ENCODE measurements around the gene PDC. TPM values are rescaled to one million over a fixed set of nuclear protein-coding genes. Genes with fewer than 3 reads are reported as not detected.

PDC gene
- total and polyA plus RNA-seq, 10 of the 15 experiments (the other 5 are each of a cell fraction or from before 2014, with no cell fraction given) = 0.11 TPM; not detected in 9

DNA sequence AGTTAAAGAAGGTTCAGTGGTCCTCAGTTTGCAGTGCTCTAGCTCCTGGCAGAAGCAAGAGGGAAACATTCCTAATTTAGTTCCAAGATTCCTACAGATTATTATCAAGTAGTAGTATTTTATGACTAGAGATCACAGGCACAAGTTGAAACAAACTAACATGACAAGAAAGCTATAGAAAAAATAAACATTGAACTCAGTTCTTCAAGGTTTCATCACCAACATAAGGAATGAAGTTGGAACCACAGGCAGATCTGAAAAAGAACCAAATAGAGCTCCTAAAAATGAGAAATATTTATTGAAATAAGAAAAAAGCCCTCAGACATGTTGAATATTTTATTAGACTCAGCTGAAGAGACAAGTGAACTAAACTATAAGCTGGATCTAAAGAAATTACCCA is 40.6 kb downstream of the PDC start (continued):
- TF ChIP-seq USF2 (IDR thresholded peaks at IDR 0.05; ENCODE audit: borderline replicate concordance, low read depth, low read length) (no peak), STAT1 (conservative IDR thresholded peaks at IDR 0.05) (no peak), CHD4 (IDR thresholded peaks at IDR 0.05) (no peak)
- TF ChIP-seq, protein P1, sequence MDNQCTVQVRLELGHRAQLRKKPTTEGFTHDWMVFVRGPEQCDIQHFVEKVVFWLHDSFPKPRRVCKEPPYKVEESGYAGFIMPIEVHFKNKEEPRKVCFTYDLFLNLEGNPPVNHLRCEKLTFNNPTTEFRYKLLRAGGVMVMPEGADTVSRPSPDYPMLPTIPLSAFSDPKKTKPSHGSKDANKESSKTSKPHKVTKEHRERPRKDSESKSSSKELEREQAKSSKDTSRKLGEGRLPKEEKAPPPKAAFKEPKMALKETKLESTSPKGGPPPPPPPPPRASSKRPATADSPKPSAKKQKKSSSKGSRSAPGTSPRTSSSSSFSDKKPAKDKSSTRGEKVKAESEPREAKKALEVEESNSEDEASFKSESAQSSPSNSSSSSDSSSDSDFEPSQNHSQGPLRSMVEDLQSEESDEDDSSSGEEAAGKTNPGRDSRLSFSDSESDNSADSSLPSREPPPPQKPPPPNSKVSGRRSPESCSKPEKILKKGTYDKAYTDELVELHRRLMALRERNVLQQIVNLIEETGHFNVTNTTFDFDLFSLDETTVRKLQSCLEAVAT (IDR thresholded peaks at IDR 0.05) = no peak

DNA sequence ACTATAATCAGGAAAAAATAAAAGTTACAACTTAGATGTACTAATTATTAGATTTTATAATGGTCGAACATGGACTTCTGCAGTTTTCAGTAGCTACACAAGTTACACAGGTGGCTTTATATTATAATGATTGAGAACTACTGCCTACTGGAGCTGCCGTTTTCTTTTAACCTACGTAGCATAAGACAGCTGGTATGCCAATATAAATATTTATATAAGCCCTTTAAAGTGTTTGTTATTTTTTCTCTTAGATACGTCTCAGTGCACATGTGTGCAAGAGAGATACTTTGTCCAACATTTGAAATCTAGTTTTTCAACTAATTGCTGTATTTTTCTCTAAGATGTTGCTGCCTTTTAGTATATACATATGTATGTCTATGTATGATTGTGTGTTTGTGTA is 42.4 kb downstream of the PDC start:
- ChIA-PET SMC1A (ENCODE audit: uncharacterized antibody, unreplicated experiment) (interaction anchor here (0.8 to 1.0 kb wide), 2 partner anchors 9 to 13 kb away, joined by 4 read pairs; no protein-coding TSS in a partner anchor), POLR2A (no interaction called here), RAD21 (ENCODE audit: unreplicated experiment) (no interaction called here), CTCF (interaction anchor here (0.6 to 2.3 kb wide), 6 partner anchors 8 to 96 kb away, joined by 3 to 8 read pairs (median 4); partner anchors contain the start of genes ODR4 and TPR)
- in situ Hi-C loops (cut with MboI) (no loop called here), intact Hi-C loops (cut with micrococcal nuclease; ENCODE audit: unreplicated experiment) (no loop called here)
- Histone ChIP-seq H3K27me3 (replicated peaks in 1 of 2; ENCODE audit: control insufficient read depth in 2 of 2, insufficient read depth in 2 of 2, low read length in 1 of 2) (no peaks in the 10 kb centered on the region), H3K4me2 (ENCODE audit: control insufficient read depth, insufficient read depth) (no peak overlapping the region), H3K36me3 (ENCODE audit: control insufficient read depth in 2 of 2, insufficient read depth in 2 of 2, low read length in 1 of 2) (peaks cover 0 to 8% of the 10 kb centered on the region in 2 experiments; a peak in 2 of 4 replicates), H3K9ac (ENCODE audit: control insufficient read depth, insufficient read depth, low read length) (no peak overlapping the region), H4K20me1 (ENCODE audit: control insufficient read depth, insufficient read depth) (no peaks in the 10 kb centered on the region), H3K79me2 (ENCODE audit: control insufficient read depth, insufficient read depth, low read length) (no peaks in the 10 kb centered on the region), H3K4me3 (no peak overlapping the region), H2AFZ (ENCODE audit: control insufficient read depth, low read depth, low read length) (no peak overlapping the region), H3K4me1 (ENCODE audit: control insufficient read depth, insufficient read depth, low read length) (peaks cover 8% of the 10 kb centered on the region), H3K9me3 (replicated peaks; ENCODE audit: control insufficient read depth, insufficient read depth, low read length) (no peaks in the 10 kb centered on the region), H3K27ac (ENCODE audit: control insufficient read depth, insufficient read depth) (no peak overlapping the region)
- no TSS peak for BruUV-seq (replicated peaks)
- WGBS (ENCODE audit: insufficient coverage, insufficient replicate concordance, low lambda C conversion rate, missing lambda C conversion rate) = 95% methylated on average over 4 of the region's 4 CpGs
- DNase-seq (ENCODE audit: low read depth, low spot score) (no peak), ATAC-seq (no peak), FAIRE-seq (no peak)
- TF ChIP-seq YY1 (IDR thresholded peaks at IDR 0.05; ENCODE audit: low read depth, low read length) (no peak), IRF4 (IDR thresholded peaks at IDR 0.05; ENCODE audit: low read depth, low read length) (no peak), ZSCAN29 (IDR thresholded peaks at IDR 0.05) (no peak), NFYB (IDR thresholded peaks at IDR 0.05; ENCODE audit: insufficient read depth, low read depth, low read length) (no peak), SMAD5 (IDR thresholded peaks at IDR 0.05; ENCODE audit: low read depth) (no peak), SUPT20H (IDR thresholded peaks at IDR 0.05; ENCODE audit: borderline replicate concordance, control insufficient read depth, low read depth, low read length) (no peak)
- TF ChIP-seq, protein P2, sequence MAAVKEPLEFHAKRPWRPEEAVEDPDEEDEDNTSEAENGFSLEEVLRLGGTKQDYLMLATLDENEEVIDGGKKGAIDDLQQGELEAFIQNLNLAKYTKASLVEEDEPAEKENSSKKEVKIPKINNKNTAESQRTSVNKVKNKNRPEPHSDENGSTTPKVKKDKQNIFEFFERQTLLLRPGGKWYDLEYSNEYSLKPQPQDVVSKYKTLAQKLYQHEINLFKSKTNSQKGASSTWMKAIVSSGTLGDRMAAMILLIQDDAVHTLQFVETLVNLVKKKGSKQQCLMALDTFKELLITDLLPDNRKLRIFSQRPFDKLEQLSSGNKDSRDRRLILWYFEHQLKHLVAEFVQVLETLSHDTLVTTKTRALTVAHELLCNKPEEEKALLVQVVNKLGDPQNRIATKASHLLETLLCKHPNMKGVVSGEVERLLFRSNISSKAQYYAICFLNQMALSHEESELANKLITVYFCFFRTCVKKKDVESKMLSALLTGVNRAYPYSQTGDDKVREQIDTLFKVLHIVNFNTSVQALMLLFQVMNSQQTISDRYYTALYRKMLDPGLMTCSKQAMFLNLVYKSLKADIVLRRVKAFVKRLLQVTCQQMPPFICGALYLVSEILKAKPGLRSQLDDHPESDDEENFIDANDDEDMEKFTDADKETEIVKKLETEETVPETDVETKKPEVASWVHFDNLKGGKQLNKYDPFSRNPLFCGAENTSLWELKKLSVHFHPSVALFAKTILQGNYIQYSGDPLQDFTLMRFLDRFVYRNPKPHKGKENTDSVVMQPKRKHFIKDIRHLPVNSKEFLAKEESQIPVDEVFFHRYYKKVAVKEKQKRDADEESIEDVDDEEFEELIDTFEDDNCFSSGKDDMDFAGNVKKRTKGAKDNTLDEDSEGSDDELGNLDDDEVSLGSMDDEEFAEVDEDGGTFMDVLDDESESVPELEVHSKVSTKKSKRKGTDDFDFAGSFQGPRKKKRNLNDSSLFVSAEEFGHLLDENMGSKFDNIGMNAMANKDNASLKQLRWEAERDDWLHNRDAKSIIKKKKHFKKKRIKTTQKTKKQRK (IDR thresholded peaks at IDR 0.05; ENCODE audit: low read depth, low read length) = no peak
- TF ChIP-seq, protein P3, sequence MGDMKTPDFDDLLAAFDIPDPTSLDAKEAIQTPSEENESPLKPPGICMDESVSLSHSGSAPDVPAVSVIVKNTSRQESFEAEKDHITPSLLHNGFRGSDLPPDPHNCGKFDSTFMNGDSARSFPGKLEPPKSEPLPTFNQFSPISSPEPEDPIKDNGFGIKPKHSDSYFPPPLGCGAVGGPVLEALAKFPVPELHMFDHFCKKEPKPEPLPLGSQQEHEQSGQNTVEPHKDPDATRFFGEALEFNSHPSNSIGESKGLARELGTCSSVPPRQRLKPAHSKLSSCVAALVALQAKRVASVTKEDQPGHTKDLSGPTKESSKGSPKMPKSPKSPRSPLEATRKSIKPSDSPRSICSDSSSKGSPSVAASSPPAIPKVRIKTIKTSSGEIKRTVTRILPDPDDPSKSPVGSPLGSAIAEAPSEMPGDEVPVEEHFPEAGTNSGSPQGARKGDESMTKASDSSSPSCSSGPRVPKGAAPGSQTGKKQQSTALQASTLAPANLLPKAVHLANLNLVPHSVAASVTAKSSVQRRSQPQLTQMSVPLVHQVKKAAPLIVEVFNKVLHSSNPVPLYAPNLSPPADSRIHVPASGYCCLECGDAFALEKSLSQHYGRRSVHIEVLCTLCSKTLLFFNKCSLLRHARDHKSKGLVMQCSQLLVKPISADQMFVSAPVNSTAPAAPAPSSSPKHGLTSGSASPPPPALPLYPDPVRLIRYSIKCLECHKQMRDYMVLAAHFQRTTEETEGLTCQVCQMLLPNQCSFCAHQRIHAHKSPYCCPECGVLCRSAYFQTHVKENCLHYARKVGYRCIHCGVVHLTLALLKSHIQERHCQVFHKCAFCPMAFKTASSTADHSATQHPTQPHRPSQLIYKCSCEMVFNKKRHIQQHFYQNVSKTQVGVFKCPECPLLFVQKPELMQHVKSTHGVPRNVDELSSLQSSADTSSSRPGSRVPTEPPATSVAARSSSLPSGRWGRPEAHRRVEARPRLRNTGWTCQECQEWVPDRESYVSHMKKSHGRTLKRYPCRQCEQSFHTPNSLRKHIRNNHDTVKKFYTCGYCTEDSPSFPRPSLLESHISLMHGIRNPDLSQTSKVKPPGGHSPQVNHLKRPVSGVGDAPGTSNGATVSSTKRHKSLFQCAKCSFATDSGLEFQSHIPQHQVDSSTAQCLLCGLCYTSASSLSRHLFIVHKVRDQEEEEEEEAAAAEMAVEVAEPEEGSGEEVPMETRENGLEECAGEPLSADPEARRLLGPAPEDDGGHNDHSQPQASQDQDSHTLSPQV (IDR thresholded peaks at IDR 0.05) = no peak
